ENCODE measurements around the gene DPP6. TPM values are rescaled to one million over a fixed set of nuclear protein-coding genes. Genes with fewer than 3 reads are reported as not detected.

DPP6 gene
- total and polyA plus RNA-seq, 9 donors, result 0.22 to 3.9 (median 1.3) TPM; not detected in 1

- no peak overlapping the region for H3K27ac ChIP-seq
- WGBS, 3 donors, result 81 to 91% (median 91%) methylated on average over 7 of the region's 7 CpGs
Observed at GRCh38 chr7:154860621-154861375, 808.6 kb downstream of the DPP6 start.

GRCh38 chr7:154861589-154861988 lies 809.4 kb downstream of the DPP6 start:
- intact Hi-C loops (cut with DNase I), result no loop called here
- Histone ChIP-seq H3K27ac (no peak overlapping the region), H3K9me3 (no peaks in the 10 kb centered on the region), H3K27me3 (no peaks in the 10 kb centered on the region), H3K4me1 (ENCODE audit: insufficient read depth) (no peaks in the 10 kb centered on the region), H3K4me3 (no peak overlapping the region), H3K36me3 (no peaks in the 10 kb centered on the region)
- DNase-seq, result no peak
- TF ChIP-seq EP300 (IDR thresholded peaks at IDR 0.05), result no peak
- TF ChIP-seq, protein P1, sequence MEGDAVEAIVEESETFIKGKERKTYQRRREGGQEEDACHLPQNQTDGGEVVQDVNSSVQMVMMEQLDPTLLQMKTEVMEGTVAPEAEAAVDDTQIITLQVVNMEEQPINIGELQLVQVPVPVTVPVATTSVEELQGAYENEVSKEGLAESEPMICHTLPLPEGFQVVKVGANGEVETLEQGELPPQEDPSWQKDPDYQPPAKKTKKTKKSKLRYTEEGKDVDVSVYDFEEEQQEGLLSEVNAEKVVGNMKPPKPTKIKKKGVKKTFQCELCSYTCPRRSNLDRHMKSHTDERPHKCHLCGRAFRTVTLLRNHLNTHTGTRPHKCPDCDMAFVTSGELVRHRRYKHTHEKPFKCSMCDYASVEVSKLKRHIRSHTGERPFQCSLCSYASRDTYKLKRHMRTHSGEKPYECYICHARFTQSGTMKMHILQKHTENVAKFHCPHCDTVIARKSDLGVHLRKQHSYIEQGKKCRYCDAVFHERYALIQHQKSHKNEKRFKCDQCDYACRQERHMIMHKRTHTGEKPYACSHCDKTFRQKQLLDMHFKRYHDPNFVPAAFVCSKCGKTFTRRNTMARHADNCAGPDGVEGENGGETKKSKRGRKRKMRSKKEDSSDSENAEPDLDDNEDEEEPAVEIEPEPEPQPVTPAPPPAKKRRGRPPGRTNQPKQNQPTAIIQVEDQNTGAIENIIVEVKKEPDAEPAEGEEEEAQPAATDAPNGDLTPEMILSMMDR (IDR thresholded peaks at IDR 0.05), result no peak
- TF ChIP-seq POLR2A (IDR thresholded peaks at IDR 0.05), result no peak
- WGBS, 3 donors, result 61 to 76% (median 68%) methylated on average over 5 of the region's 5 CpGs

More at GRCh38 chr7:154860621-154861375, 808.6 kb downstream of the DPP6 start:
- no peak for DNase-seq
- no peaks in the 10 kb centered on the region for H3K36me3 ChIP-seq
- no peak for TF ChIP-seq POLR2A (IDR thresholded peaks at IDR 0.05)
- TF ChIP-seq EP300 (IDR thresholded peaks at IDR 0.05), result no peak
- no peaks in the 10 kb centered on the region for H3K27me3 ChIP-seq
- intact Hi-C loops (cut with DNase I), result no loop called here
- no peaks in the 10 kb centered on the region for H3K4me1 ChIP-seq (ENCODE audit: insufficient read depth)
- no peaks in the 10 kb centered on the region for H3K9me3 ChIP-seq
- no peak overlapping the region for H3K4me3 ChIP-seq

DNA sequence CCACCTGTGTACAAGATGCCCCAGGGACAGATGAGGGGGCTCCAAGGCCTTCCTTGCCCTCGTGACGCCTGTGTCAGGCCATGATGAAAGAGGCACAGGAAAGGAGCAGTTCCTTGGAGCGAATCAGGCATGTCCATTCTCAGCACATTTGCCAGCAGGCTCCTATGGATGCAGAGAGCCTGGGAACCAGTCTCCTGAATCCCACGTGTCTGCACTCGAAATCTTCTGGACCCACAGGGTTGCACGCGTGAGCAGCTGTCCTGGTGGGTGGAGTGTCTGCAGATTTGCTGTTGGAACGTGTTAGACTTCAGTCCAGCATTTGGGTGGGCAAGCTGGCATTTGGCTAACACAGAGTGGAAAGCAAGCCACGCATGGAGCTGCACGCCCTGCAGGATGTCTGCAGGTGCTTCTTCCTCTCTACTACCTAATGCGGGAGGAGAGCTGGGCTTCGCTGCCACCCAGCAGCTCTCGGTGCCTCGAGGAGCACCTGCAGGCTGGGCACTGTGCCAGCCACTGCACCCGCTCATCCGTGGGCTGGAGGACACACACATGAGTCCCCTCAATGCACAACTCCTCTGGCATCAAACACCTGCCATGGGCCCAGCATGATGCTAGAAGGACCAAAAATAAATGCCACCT lies 810.1 kb downstream of the DPP6 start:
- DNase-seq, result no peak
- Histone ChIP-seq H3K27me3 (no peaks in the 10 kb centered on the region), H3K36me3 (no peaks in the 10 kb centered on the region), H3K27ac (no peak overlapping the region), H3K4me1 (ENCODE audit: insufficient read depth) (no peaks in the 10 kb centered on the region), H3K4me3 (no peak overlapping the region), H3K9me3 (no peaks in the 10 kb centered on the region)
- 63 to 78% (median 76%) methylated on average over 14 to 16 of the region's 16 CpGs for WGBS, 3 donors
- TF ChIP-seq EP300 (IDR thresholded peaks at IDR 0.05), result no peak
- no peak for TF ChIP-seq POLR2A (IDR thresholded peaks at IDR 0.05)
- TF ChIP-seq, protein P1 (IDR thresholded peaks at IDR 0.05), result no peak
- intact Hi-C loops (cut with DNase I), result no loop called here

GRCh38 chr7:154863766-154864522 lies 811.7 kb downstream of the DPP6 start:
- H3K36me3 ChIP-seq, result no peaks in the 10 kb centered on the region
- H3K27me3 ChIP-seq, result no peaks in the 10 kb centered on the region
- no peak overlapping the region for H3K27ac ChIP-seq
- DNase-seq, result no peak
- no peak overlapping the region for H3K4me3 ChIP-seq
- no peaks in the 10 kb centered on the region for H3K4me1 ChIP-seq (ENCODE audit: insufficient read depth)
- no peaks in the 10 kb centered on the region for H3K9me3 ChIP-seq
- intact Hi-C loops (cut with DNase I), result no loop called here
- TF ChIP-seq POLR2A (IDR thresholded peaks at IDR 0.05) (no peak), EP300 (IDR thresholded peaks at IDR 0.05) (no peak)
- TF ChIP-seq, protein P1 (IDR thresholded peaks at IDR 0.05), result no peak
- WGBS, 3 donors, result 77 to 80% (median 80%) methylated on average over 16 of the region's 16 CpGs

Data from ovary (tissue), 9 donors.